Endothelial cell of umbilical vein (primary cell): ENCODE results near the gene ZNF687. TPM values are rescaled to one million over a fixed set of nuclear protein-coding genes. Genes with fewer than 3 reads are reported as not detected.
A peak's percentile ranks its signal among the peaks of the same experiment; 100 is the strongest.

Experiments used
- BruUV-seq: library from RNA; stranded (reverse); fragments of 400-500 nt; replicated peaks from 2 replicates; lab custom pipeline; 2021; lab: Mats Ljungman, UMichigan
- CTCF ChIA-PET: fragments of 300-600, 350-600 bp; sonication (Branson Sonifier 250); formaldehyde crosslinking; loops from one replicate; lab custom pipeline; 2021; ENCODE audit warnings: antibody characterized with exemption, inconsistent platforms; lab: Charles Lee
- POLR2A ChIA-PET: fragments of 300-600, 350-600 bp; sonication (Branson Sonifier 250); formaldehyde crosslinking; loops from one replicate; lab custom pipeline; 2021; ENCODE audit warnings: antibody characterized with exemption, inconsistent platforms; lab: Charles Lee
- DNase-seq: peaks from one replicate; pipeline ENCODE4 v3.0.0-alpha.2; 2011; ENCODE audit warnings: low read depth, low spot score
- FAIRE-seq: peaks from 2 replicates; lab custom pipeline; 2011; peaks lifted over from hg19 to GRCh38; lab: Jason Lieb, UNC
- H2AFZ ChIP-seq: 2 replicates; pipeline ENCODE4 v1.6.0; 2012; ENCODE audit warnings: low read depth, low read length, control low read depth, inconsistent platforms
- H3K27ac ChIP-seq: 2 replicates; pipeline ENCODE4 v1.5.1; 2011; ENCODE audit warnings: low read depth, mild to moderate bottlenecking, control low read depth, low read length, moderate library complexity; ENCODE audit not compliant: insufficient read depth
- H3K27me3 ChIP-seq, 2 experiments: 2 replicates each; pipeline versions ENCODE4 v1.6.0 to v1.6.1; 2011; ENCODE audit warnings: low read length in 2 of 2, mixed read lengths in 1 of 2; ENCODE audit not compliant: control insufficient read depth in 2 of 2, insufficient read depth in 2 of 2
- H3K36me3 ChIP-seq, 2 experiments: 2 replicates in 1 of 2; 3 replicates in 1 of 2; pipeline ENCODE4 v1.5.1; 2011; ENCODE audit warnings: low read length in 2 of 2, mild to moderate bottlenecking in 1 of 2, moderate library complexity in 1 of 2; ENCODE audit not compliant: control insufficient read depth in 2 of 2, insufficient read depth in 2 of 2; ENCODE audit errors: extremely low read depth in 1 of 2
- H3K4me1 ChIP-seq: 3 replicates; pipeline ENCODE4 v1.5.1; 2011; ENCODE audit warnings: mild to moderate bottlenecking, low read length; ENCODE audit not compliant: control insufficient read depth, insufficient read depth; ENCODE audit errors: extremely low read depth
- H3K4me2 ChIP-seq: 2 replicates; pipeline ENCODE4 v1.6.1; 2011; ENCODE audit warnings: low read length, control low read depth, mixed read lengths; ENCODE audit not compliant: insufficient read depth
- H3K4me3 ChIP-seq, 3 experiments: fragments of 200-600 bp in 1 of 3; sonication (generic), shearing (Covaris generic) in 1 of 3; replicated peaks in 1 of 3; 2 replicates each; pipeline ENCODE4 v1.5.1; 2011 to 2016; ENCODE audit warnings: control low read depth in 3 of 3, low read length in 3 of 3, mild to moderate bottlenecking in 2 of 3, inconsistent platforms in 1 of 3, low read depth in 1 of 3, moderate library complexity in 1 of 3; ENCODE audit not compliant: insufficient read depth in 1 of 3
- H3K79me2 ChIP-seq: 2 replicates; pipeline ENCODE4 v1.6.0; 2012; ENCODE audit warnings: low read length, inconsistent platforms; ENCODE audit not compliant: control insufficient read depth, insufficient read depth
- H3K9ac ChIP-seq: replicated peaks from 2 replicates; pipeline ENCODE3; 2011; ENCODE audit warnings: low read length, control low read depth; ENCODE audit not compliant: insufficient read depth; ENCODE audit errors: extremely low read depth
- H3K9me1 ChIP-seq: replicated peaks from 3 replicates; pipeline ENCODE4 v1.6.0; 2011; ENCODE audit warnings: mild to moderate bottlenecking, low read length; ENCODE audit not compliant: control insufficient read depth, insufficient read depth; ENCODE audit errors: extremely low read depth
- H3K9me3 ChIP-seq: replicated peaks from 2 replicates; pipeline ENCODE4 v1.5.1; 2012; ENCODE audit warnings: low read length, inconsistent platforms; ENCODE audit not compliant: control insufficient read depth, insufficient read depth
- H4K20me1 ChIP-seq: replicated peaks from 2 replicates; pipeline ENCODE3; 2011; ENCODE audit warnings: mild to moderate bottlenecking, low read length; ENCODE audit not compliant: control insufficient read depth, insufficient read depth; ENCODE audit errors: extremely low read depth
- EZH2 ChIP-seq: IDR thresholded peaks from 2 replicates; pipeline ENCODE4 v1.6.1; 2012; ENCODE audit warnings: borderline replicate concordance, low read depth, mild to moderate bottlenecking, moderate library complexity, low read length, inconsistent platforms; ENCODE audit not compliant: severe bottlenecking
- FOS ChIP-seq: IDR thresholded peaks from 2 replicates; pipeline ENCODE4 v1.6.1; 2011; ENCODE audit warnings: mild to moderate bottlenecking, low read length, moderate library complexity, borderline replicate concordance; ENCODE audit not compliant: insufficient read depth
- GATA2 ChIP-seq: IDR thresholded peaks from 2 replicates; pipeline ENCODE4 v1.7.0; 2011; ENCODE audit warnings: low read depth, mild to moderate bottlenecking, moderate library complexity, mixed read lengths, low read length; ENCODE audit not compliant: insufficient read length, insufficient read depth
- JUN ChIP-seq: IDR thresholded peaks from 2 replicates; pipeline ENCODE4 v1.6.1; 2011; ENCODE audit warnings: borderline replicate concordance, low read depth; ENCODE audit not compliant: insufficient read length, insufficient read depth
- MYC ChIP-seq: IDR thresholded peaks from one replicate; pipeline ENCODE4 v1.6.1; 2011; ENCODE audit warnings: mild to moderate bottlenecking, low read depth, low read length
- POLR2A ChIP-seq: IDR thresholded peaks from 2 replicates; pipeline ENCODE4 v1.6.1; 2012; ENCODE audit warnings: low read depth, mild to moderate bottlenecking, control low read depth, low read length
- POLR2AphosphoS5 ChIP-seq: IDR thresholded peaks from 2 replicates; pipeline ENCODE4 v1.6.1; 2012; ENCODE audit warnings: low read depth, mild to moderate bottlenecking, control low read depth, low read length, moderate library complexity; ENCODE audit not compliant: insufficient read depth
- dilution Hi-C: fragments of 300-500 bp; cut with MboI; formaldehyde crosslinking; loops from one replicate; pipeline ENCODE4 v1.15.0; 2019; ENCODE audit warnings: low sequenced_read_pairs; ENCODE audit not compliant: extremely low pct_ligation_motif_present
- intact Hi-C: fragments of 100-400 bp; cut with micrococcal nuclease; formaldehyde crosslinking; loops from one replicate; pipeline ENCODE4 v1.10.0; 2022
- polyA plus RNA-seq, 4 experiments: library from polyadenylated mRNA; depleted of rRNA in 3 of 4; stranded (reverse) in 3 of 4; unstranded in 1 of 4; fragments of >200 nt; gene quantifications; 2 replicates each; pipeline versions ENCODE4 v1.2.1 to v1.2.3, GENCODE V29; 2011 to 2012; ENCODE audit warnings: missing spikeins in 1 of 4
- total RNA-seq: library from RNA; stranded (reverse); gene quantifications from 2 replicates; pipeline ENCODE4 v1.2.3, GENCODE V29; 2021
- TF ChIP-seq, protein P1 (sequence below), 2 donors: IDR thresholded peaks; 1 replicate in 1 of 2; 2 replicates in 1 of 2; pipeline ENCODE4 v1.5.1; 2011; ENCODE audit warnings: low read length in 2 of 2, mild to moderate bottlenecking in 2 of 2, moderate library complexity in 2 of 2, control low read depth in 1 of 2, inconsistent platforms in 1 of 2, low read depth in 1 of 2; ENCODE audit not compliant: insufficient read depth in 1 of 2; ENCODE audit errors: extremely low read depth in 1 of 2
- TF ChIP-seq, protein P2 (sequence below): IDR thresholded peaks from 2 replicates; pipeline ENCODE4 v1.6.1; 2011; ENCODE audit not compliant: insufficient read depth, insufficient read length

The ZNF687 gene
- total and polyA plus RNA-seq, 2 donors (not counting 3 experiments of a cell fraction or from before 2014, with no cell fraction given) = 17.9 to 20.1 TPM

DNA sequence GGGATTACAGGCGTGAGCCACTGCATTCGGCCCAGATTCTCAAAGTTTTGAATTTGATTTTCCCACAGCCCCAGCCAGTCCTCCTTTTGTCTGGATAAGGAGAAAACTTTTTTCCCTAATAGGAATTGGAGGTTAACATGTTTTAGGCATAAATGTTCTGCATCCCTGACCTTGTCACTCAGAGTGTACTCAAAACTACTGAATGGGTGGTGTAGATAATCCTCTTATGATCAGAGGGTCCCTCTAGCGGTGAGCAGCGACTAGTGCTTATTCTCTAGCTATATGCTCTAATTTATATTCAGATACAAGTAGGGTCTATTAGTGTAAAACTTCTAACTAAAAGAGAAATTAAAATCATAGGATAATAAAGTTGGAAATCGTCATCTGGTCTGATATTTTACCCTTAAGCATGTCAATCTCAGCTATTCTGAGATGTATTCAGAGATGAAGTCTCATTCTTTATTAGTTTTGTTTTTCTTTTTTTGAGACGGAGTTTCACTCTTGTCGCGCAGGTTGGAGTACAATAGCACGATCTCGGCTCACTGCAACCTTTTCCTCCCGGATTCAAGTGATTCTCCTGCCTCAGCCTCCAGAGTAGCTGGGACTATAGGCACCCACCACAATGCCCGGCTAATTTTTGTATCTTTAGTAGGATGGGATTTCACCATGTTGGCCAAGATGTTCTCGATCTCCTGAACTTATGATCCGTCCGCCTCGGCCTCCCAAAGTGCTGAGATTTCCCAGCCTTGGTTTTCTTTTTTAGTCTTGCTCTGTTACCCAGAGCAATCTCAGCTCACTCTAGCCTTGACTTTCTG is 30.2 kb upstream of the ZNF687 start:
- Histone ChIP-seq H3K27ac (no peak overlapping the region), H3K4me3 (no peak overlapping the region), H3K79me2 (peaks cover 19% of the 10 kb centered on the region), H3K9me3 (no peaks in the 10 kb centered on the region), H3K9me1 (no peaks in the 10 kb centered on the region), H2AFZ (no peak overlapping the region), H3K4me2 (no peak overlapping the region), H3K9ac (no peak overlapping the region), H3K4me1 (peaks cover 7% of the 10 kb centered on the region), H4K20me1 (no peaks in the 10 kb centered on the region), H3K27me3 (no peaks in the 10 kb centered on the region), H3K36me3 (peaks cover 2 to 14% of the 10 kb centered on the region in 2 experiments)
- CTCF ChIA-PET = interaction anchor here (0.5 to 4.2 kb wide), 35 partner anchors 9 to 584 kb away, joined by 3 to 59 read pairs (median 4); partner anchors contain the start of genes GABPB2, PI4KB and VPS72
- TF ChIP-seq EZH2 = no peak
- no peak for TF ChIP-seq FOS
- TF ChIP-seq MYC = no peak
- no peak for TF ChIP-seq JUN
- TF ChIP-seq, protein P1, sequence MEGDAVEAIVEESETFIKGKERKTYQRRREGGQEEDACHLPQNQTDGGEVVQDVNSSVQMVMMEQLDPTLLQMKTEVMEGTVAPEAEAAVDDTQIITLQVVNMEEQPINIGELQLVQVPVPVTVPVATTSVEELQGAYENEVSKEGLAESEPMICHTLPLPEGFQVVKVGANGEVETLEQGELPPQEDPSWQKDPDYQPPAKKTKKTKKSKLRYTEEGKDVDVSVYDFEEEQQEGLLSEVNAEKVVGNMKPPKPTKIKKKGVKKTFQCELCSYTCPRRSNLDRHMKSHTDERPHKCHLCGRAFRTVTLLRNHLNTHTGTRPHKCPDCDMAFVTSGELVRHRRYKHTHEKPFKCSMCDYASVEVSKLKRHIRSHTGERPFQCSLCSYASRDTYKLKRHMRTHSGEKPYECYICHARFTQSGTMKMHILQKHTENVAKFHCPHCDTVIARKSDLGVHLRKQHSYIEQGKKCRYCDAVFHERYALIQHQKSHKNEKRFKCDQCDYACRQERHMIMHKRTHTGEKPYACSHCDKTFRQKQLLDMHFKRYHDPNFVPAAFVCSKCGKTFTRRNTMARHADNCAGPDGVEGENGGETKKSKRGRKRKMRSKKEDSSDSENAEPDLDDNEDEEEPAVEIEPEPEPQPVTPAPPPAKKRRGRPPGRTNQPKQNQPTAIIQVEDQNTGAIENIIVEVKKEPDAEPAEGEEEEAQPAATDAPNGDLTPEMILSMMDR (IDR thresholded peaks at IDR 0.05; ENCODE audit: extremely low read depth in 1 of 2, insufficient read depth in 1 of 2, low read depth in 1 of 2, low read length in 2 of 2) = peak; percentile 65 to 72
- TF ChIP-seq GATA2 = no peak
- TF ChIP-seq POLR2AphosphoS5 = no peak
- no peak for TF ChIP-seq POLR2A
- TF ChIP-seq, protein P2, sequence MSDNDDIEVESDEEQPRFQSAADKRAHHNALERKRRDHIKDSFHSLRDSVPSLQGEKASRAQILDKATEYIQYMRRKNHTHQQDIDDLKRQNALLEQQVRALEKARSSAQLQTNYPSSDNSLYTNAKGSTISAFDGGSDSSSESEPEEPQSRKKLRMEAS = no peak
- DNase-seq = peak; percentile 72
- POLR2A ChIA-PET = interaction anchor here (0.6 kb wide), 1 partner anchor 30 kb away, joined by 3 read pairs; the partner anchor contains the start of gene ZNF687
- dilution Hi-C loops (no loop called here), intact Hi-C loops (loop anchor here (1.0 kb wide), 3 partner anchors 56 to 181 kb away; no protein-coding TSS in a partner anchor)
- BruUV-seq = no TSS peak
- peak; percentile 26 for FAIRE-seq
